Caco-2 (cell line): ENCODE data around the gene HACL1. TPM values are rescaled to one million over a fixed set of nuclear protein-coding genes. Genes with fewer than 3 reads are reported as not detected.
"Not testable (repeated sequence)": the region's sequence is repeated elsewhere in the genome, so short reads cannot be mapped to it uniquely, and the experiment has no call there.

ENCODE experiments used
- BruUV-seq: library from RNA; stranded (reverse); fragments of 400-500 nt; replicated peaks from 2 replicates; lab custom pipeline; 2021; lab: Mats Ljungman, UMichigan
- CTCF ChIA-PET: fragments of 300-600 bp; sonication (Branson Sonifier 250); formaldehyde crosslinking; loops from one replicate; lab custom pipeline; 2022; ENCODE audit warnings: antibody characterized with exemption; lab: Charles Lee
- POLR2A ChIA-PET: fragments of 300-600 bp; sonication (Branson Sonifier 250); formaldehyde crosslinking; loops from one replicate; lab custom pipeline; 2022; ENCODE audit warnings: antibody characterized with exemption; lab: Charles Lee
- DNase-seq, 2 experiments: peaks; one replicate each; pipeline versions ENCODE4 v3.0.0 to v3.0.0-alpha.2; 2020 to 2022
- H3K27me3 ChIP-seq: replicated peaks from 2 replicates; pipeline ENCODE4 v1.6.0; 2011; ENCODE audit warnings: low read length; ENCODE audit not compliant: control insufficient read depth, insufficient read depth
- H3K36me3 ChIP-seq: 2 replicates; pipeline ENCODE4 v1.5.1; 2011; ENCODE audit warnings: low read length; ENCODE audit not compliant: control insufficient read depth, insufficient read depth
- H3K4me1 ChIP-seq: fragments of 250-450 bp; sonication (Bioruptor Pico); 2 replicates; pipeline ENCODE4 v1.5.1; 2020; ENCODE audit warnings: mild to moderate bottlenecking
- H3K4me3 ChIP-seq: 2 replicates; pipeline ENCODE4 v1.5.1; 2011; ENCODE audit warnings: low read depth, mild to moderate bottlenecking, control low read depth, low read length
- H3K9me3 ChIP-seq: fragments of 250-450 bp; sonication (Bioruptor Pico); 2 replicates; pipeline ENCODE4 v1.5.1; 2020; ENCODE audit warnings: mild to moderate bottlenecking, moderate library complexity
- H3K27ac Mint-ChIP-seq: one replicate; pipeline ENCODE4 v1.8.0; 2022; ENCODE audit warnings: mixed read lengths; ENCODE audit not compliant: unreplicated experiment
- H3K27me3 Mint-ChIP-seq: one replicate; pipeline ENCODE4 v1.8.0; 2022; ENCODE audit warnings: mixed read lengths; ENCODE audit not compliant: insufficient read depth, unreplicated experiment
- H3K36me3 Mint-ChIP-seq: one replicate; pipeline ENCODE4 v1.8.0; 2022; ENCODE audit warnings: mild to moderate bottlenecking, mixed read lengths; ENCODE audit not compliant: insufficient read depth, unreplicated experiment
- H3K4me1 Mint-ChIP-seq: one replicate; pipeline ENCODE4 v1.8.0; 2022; ENCODE audit warnings: low read depth, mixed read lengths; ENCODE audit not compliant: unreplicated experiment
- H3K4me3 Mint-ChIP-seq: one replicate; pipeline ENCODE4 v1.8.0; 2022; ENCODE audit warnings: mild to moderate bottlenecking, moderate library complexity, mixed read lengths; ENCODE audit not compliant: unreplicated experiment
- H3K9me3 Mint-ChIP-seq: one replicate; pipeline ENCODE4 v1.8.0; 2022; ENCODE audit warnings: mixed read lengths; ENCODE audit not compliant: unreplicated experiment
- intact Hi-C: fragments of 100-400 bp; cut with micrococcal nuclease; formaldehyde crosslinking; loops from one replicate; pipeline ENCODE4 v1.10.0; 2022; ENCODE audit not compliant: unreplicated experiment
- total RNA-seq: library from RNA; stranded (reverse); gene quantifications from 2 replicates; pipeline ENCODE4 v1.2.3, GENCODE V29; 2022
- TF ChIP-seq, protein P1 (sequence below), 2 experiments: fragments of 200-600 bp in 1 of 2; IDR thresholded peaks; 1 replicate in 1 of 2; 2 replicates in 1 of 2; pipeline versions ENCODE4 v1.5.1 to v1.8.0; 2011 to 2022; ENCODE audit warnings: antibody characterized with exemption in 1 of 2, control low read depth in 1 of 2, inconsistent platforms in 1 of 2, low read depth in 1 of 2, low read length in 1 of 2, mild to moderate bottlenecking in 1 of 2, moderate library complexity in 1 of 2; ENCODE audit not compliant: insufficient read depth in 1 of 2, severe bottlenecking in 1 of 2, unreplicated experiment in 1 of 2

HACL1 gene
- total RNA-seq, 1 experiment from 2014 or later = 48.1 TPM

DNA sequence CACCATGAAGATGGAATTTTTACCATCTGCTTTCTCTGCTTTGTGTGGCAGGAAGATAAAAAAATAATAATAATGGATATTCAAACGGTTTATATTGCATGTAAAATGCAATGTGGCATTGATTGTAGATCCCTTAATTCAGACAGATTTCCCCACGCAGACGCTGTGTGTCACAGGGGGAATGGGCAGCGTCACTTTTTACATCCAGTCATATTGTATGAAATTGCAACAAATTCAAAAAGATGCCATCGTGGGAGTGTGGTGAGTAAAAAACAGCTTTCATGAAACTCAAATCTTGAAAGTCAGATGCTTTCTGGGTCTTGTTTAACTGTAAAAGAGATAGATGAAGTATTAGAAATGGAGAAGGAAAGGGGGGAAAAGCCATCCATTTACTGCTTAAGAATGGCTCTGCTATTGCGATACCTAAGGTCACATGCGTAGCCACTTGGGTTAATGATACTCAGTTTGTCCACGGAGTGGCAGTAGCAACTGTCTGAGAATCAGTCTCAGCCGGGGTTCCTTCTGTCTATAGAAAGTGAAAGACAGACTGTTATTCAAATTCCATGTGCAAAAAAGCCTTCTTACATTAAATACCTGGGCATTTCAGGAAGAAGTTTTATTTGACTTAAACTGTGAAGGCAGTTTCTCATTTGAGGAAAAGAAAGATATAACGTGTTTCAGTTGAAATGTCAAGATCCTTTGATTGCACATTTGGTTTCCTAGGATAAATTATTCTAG is 28.7 kb upstream of the HACL1 start:
- H3K4me1 Mint-ChIP-seq = no peaks in the 10 kb centered on the region
- intact Hi-C loops = loop anchor here (1.0 kb wide), 2 partner anchors 34 to 617 kb away; no protein-coding TSS in a partner anchor
- ChIA-PET POLR2A (no interaction called here), CTCF (interaction anchor here (1.3 kb wide), 1 partner anchor 28 kb away, joined by 5 read pairs; the partner anchor contains the start of gene BTD)
- no peak overlapping the region for H3K4me3 ChIP-seq
- H3K9me3 ChIP-seq = no peaks in the 10 kb centered on the region
- H3K36me3 Mint-ChIP-seq = no peaks in the 10 kb centered on the region
- no peaks in the 10 kb centered on the region for H3K27me3 ChIP-seq
- BruUV-seq = no TSS peak
- H3K9me3 Mint-ChIP-seq = no peaks in the 10 kb centered on the region
- no peak overlapping the region for H3K4me3 Mint-ChIP-seq
- no peaks in the 10 kb centered on the region for H3K27me3 Mint-ChIP-seq
- peak; percentile 47 to 68 for DNase-seq
- TF ChIP-seq, protein P1, sequence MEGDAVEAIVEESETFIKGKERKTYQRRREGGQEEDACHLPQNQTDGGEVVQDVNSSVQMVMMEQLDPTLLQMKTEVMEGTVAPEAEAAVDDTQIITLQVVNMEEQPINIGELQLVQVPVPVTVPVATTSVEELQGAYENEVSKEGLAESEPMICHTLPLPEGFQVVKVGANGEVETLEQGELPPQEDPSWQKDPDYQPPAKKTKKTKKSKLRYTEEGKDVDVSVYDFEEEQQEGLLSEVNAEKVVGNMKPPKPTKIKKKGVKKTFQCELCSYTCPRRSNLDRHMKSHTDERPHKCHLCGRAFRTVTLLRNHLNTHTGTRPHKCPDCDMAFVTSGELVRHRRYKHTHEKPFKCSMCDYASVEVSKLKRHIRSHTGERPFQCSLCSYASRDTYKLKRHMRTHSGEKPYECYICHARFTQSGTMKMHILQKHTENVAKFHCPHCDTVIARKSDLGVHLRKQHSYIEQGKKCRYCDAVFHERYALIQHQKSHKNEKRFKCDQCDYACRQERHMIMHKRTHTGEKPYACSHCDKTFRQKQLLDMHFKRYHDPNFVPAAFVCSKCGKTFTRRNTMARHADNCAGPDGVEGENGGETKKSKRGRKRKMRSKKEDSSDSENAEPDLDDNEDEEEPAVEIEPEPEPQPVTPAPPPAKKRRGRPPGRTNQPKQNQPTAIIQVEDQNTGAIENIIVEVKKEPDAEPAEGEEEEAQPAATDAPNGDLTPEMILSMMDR (IDR thresholded peaks at IDR 0.05; ENCODE audit: insufficient read depth in 1 of 2, low read depth in 1 of 2, low read length in 1 of 2, severe bottlenecking in 1 of 2, unreplicated experiment in 1 of 2) = peak; percentile 50 to 58
- H3K27ac Mint-ChIP-seq = no peak overlapping the region
- H3K4me1 ChIP-seq = no peaks in the 10 kb centered on the region
- H3K36me3 ChIP-seq = no peaks in the 10 kb centered on the region

DNA sequence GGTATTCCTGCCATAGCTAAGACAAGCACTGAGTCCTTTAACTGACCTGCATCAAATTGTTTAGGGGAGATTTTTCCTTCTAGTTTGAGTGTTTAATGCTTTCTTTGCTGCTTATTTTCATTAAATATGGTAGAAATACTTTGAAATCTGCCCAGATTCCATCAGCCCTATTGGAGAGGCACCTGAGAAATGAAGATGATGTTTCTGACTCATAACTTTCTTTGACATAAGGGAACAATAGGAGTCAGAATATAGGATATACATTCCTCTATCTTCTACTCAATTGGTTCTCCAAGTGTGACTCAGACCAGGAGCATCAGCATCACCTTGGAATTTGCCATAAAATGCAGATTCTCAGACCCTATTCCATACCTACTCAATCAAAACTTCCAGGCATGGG is 27.6 kb upstream of the HACL1 start:
- Mint-ChIP-seq H3K9me3 (peaks cover 8% of the 10 kb centered on the region), H3K4me1 (peaks cover 8% of the 10 kb centered on the region), H3K27ac (no peak overlapping the region), H3K27me3 (no peaks in the 10 kb centered on the region), H3K36me3 (no peaks in the 10 kb centered on the region), H3K4me3 (no peak overlapping the region)
- peaks cover 4% of the 10 kb centered on the region; the same call in 1 of the 2 replicates for H3K4me1 ChIP-seq
- no peaks in the 10 kb centered on the region for H3K9me3 ChIP-seq
- TF ChIP-seq, protein P1 (IDR thresholded peaks at IDR 0.05; ENCODE audit: insufficient read depth in 1 of 2, low read depth in 1 of 2, low read length in 1 of 2, severe bottlenecking in 1 of 2, unreplicated experiment in 1 of 2) = no peak
- intact Hi-C loops = no loop called here
- BruUV-seq = no TSS peak
- no peaks in the 10 kb centered on the region for H3K27me3 ChIP-seq
- H3K4me3 ChIP-seq = no peak overlapping the region
- DNase-seq = no peak
- no peaks in the 10 kb centered on the region for H3K36me3 ChIP-seq
- ChIA-PET POLR2A (no interaction called here), CTCF (no interaction called here)

DNA sequence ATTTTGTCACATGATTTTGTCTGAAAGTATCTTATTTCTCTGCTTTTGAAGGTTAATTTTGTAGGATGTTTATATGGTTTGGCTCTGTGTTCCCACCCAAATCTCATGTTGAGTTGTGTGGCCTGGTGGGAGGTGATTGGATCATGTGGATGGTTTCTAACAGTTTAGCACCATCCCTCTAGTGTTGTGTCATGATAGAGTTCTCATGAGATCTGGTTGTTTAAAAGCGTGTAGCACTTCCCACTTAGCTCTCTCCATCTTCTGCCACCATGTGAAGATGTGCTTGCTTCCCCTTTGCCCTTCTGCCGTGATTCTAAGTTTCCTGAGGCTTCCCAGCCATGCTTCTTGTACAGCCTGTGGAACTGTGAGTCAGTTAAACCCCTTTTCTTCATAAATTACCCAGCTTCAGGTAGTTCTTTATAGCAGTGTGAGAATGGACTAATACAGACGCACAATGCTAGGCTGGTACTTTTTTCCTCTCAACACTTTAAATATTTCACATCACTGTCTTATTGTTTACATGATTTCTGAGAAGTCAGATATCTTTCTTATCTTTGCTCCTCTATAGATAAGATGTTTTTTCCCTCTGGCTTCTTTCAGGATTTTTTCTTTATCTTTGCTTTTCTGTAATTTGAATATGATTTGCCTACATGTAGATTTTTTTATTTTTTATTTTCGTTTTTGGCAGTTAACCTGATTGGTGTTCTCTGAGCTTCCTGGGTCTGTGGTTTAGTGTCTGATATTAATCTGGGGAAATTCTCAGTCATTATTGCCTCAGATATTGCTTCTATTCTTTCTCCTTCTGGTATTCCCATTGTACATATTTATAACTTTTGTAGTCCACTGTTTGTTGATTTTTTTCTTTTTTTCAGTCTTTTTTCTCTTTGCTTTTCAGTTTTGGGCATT is 22.4 kb upstream of the HACL1 start:
- peaks cover 32% of the 10 kb centered on the region for H3K36me3 Mint-ChIP-seq
- no peak overlapping the region for H3K4me3 Mint-ChIP-seq
- H3K4me1 ChIP-seq = peaks cover 21% of the 10 kb centered on the region
- H3K4me3 ChIP-seq = no peak overlapping the region
- no TSS peak for BruUV-seq
- ChIA-PET POLR2A (no interaction called here), CTCF (no interaction called here)
- H3K36me3 ChIP-seq = no peaks in the 10 kb centered on the region
- no peak overlapping the region for H3K27ac Mint-ChIP-seq
- no peak for DNase-seq
- H3K9me3 ChIP-seq = peaks cover 36% of the 10 kb centered on the region
- intact Hi-C loops = no loop called here
- H3K27me3 ChIP-seq = no peaks in the 10 kb centered on the region
- no peaks in the 10 kb centered on the region for H3K27me3 Mint-ChIP-seq
- peaks cover 47% of the 10 kb centered on the region for H3K9me3 Mint-ChIP-seq
- H3K4me1 Mint-ChIP-seq = peaks cover 23% of the 10 kb centered on the region
- TF ChIP-seq, protein P1 (IDR thresholded peaks at IDR 0.05; ENCODE audit: insufficient read depth in 1 of 2, low read depth in 1 of 2, low read length in 1 of 2, severe bottlenecking in 1 of 2, unreplicated experiment in 1 of 2) = no peak

DNA sequence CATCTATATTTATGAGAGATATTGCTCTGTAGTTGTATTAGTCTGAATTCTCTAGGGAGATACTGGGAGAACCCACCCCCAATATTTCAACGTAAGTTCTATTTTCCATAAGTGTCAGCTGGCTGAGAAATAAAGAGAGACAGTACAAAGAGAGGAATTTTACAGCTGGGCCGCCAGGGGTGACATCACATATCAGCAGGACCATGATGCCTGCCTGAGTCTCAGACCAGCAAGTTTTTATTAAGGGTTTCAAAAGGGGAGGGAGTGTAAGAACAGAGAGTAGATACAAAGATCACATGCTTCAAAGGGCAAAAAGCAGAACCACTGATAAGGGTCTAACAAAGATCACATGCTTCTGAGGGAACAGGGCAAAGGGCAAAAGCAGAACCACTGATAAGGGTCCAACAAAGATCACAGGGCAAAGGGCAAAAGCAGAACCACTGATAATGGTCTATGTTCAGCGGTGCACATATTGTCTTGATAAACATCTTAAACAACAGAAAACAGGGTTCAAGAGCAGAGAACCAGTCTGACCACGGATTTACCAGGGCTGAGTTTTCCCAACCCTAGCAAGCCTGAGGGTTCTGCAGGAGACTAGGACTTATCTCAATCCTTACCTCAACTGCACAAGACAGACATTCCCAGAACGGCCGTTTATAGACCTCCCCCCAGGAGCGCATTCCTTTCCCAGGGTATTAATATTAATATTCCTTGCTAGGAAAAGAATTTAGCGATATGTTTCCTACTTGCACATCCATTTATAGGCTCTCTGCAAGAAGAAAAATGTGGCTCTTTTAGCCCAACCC is 18.5 kb upstream of the HACL1 start:
- intact Hi-C loops = not testable (repeated sequence)

More for the DNA sequence above, 18.5 kb upstream of the HACL1 start:
- H3K4me3 ChIP-seq, H3K27me3 ChIP-seq, H3K27me3 Mint-ChIP-seq, H3K36me3 ChIP-seq, POLR2A ChIA-PET, BruUV-seq, H3K4me3 Mint-ChIP-seq, CTCF ChIA-PET: not testable (repeated sequence)
- peak; percentile 48 to 49 for DNase-seq
- Histone ChIP-seq H3K4me1 (peaks cover 21% of the 10 kb centered on the region), H3K9me3 (peaks cover 43% of the 10 kb centered on the region)
- peaks cover 23% of the 10 kb centered on the region for H3K4me1 Mint-ChIP-seq
- H3K27ac Mint-ChIP-seq = peak overlapping the region; percentile 39
- H3K36me3 Mint-ChIP-seq = peaks cover 32% of the 10 kb centered on the region
- H3K9me3 Mint-ChIP-seq = peaks cover 47% of the 10 kb centered on the region
